Lung (tissue), 12 donors: ENCODE measurements around the gene EFS. TPM values are rescaled to one million over a fixed set of nuclear protein-coding genes. Genes with fewer than 3 reads are reported as not detected.
A peak's percentile ranks its signal among the peaks of the same experiment; 100 is the strongest.

ENCODE experiments used
- ATAC-seq: fragments of 200-7000 bp; cut with Tn5 transposase; one replicate; pipeline ENCODE4 v1.9.1; 2020; ENCODE audit warnings: moderate number of reproducible peaks; ENCODE audit not compliant: insufficient read depth, low FRiP score
- DNase-seq, 3 donors: peaks; one replicate each; pipeline ENCODE4 v3.0.0-alpha.2; 2013 to 2017
- H3K27ac ChIP-seq, 2 donors: one replicate each; pipeline ENCODE4 v1.5.1; 2013; ENCODE audit warnings: mild to moderate bottlenecking in 2 of 2, moderate library complexity in 2 of 2, control low read depth in 1 of 2, inconsistent platforms in 1 of 2, low read depth in 1 of 2, low read length in 1 of 2
- H3K27me3 ChIP-seq, 3 donors: one replicate each; pipeline ENCODE4 v1.5.1; 2013; ENCODE audit warnings: low read length in 2 of 3; ENCODE audit not compliant: control insufficient read depth in 3 of 3, insufficient read depth in 3 of 3
- H3K36me3 ChIP-seq, 4 donors: one replicate each; pipeline ENCODE4 v1.5.1; 2013; ENCODE audit warnings: low read length in 4 of 4, mild to moderate bottlenecking in 1 of 4, moderate library complexity in 1 of 4; ENCODE audit not compliant: control insufficient read depth in 4 of 4, insufficient read depth in 4 of 4
- H3K4me1 ChIP-seq, 5 donors: one replicate each; pipeline ENCODE4 v1.5.1; 2013; ENCODE audit warnings: low read length in 5 of 5, mild to moderate bottlenecking in 2 of 5, moderate library complexity in 1 of 5; ENCODE audit not compliant: control insufficient read depth in 5 of 5, insufficient read depth in 5 of 5
- H3K4me3 ChIP-seq: one replicate; pipeline ENCODE4 v1.5.1; 2013; ENCODE audit warnings: mild to moderate bottlenecking, control low read depth, moderate library complexity
- H3K9ac ChIP-seq, 2 donors: one replicate each; pipeline ENCODE4 v1.5.1; 2013; ENCODE audit warnings: low read length in 2 of 2, control low read depth in 1 of 2; ENCODE audit not compliant: insufficient read depth in 1 of 2
- H3K9me3 ChIP-seq, 4 donors: one replicate each; pipeline ENCODE4 v1.5.1; 2013; ENCODE audit warnings: low read length in 3 of 4, mild to moderate bottlenecking in 1 of 4, moderate library complexity in 1 of 4; ENCODE audit not compliant: control insufficient read depth in 4 of 4, insufficient read depth in 3 of 4
- WGBS, 2 donors: extraction: QIAGEN DNeasy Blood & Tissue Kit; methylation state at CpG; one replicate each; pipeline ENCODE4 v1.1.7; 2013; 5-methylcytosine and 5-hydroxymethylcytosine counted together
- polyA plus RNA-seq, 2 donors: library from polyadenylated mRNA; stranded (reverse); fragments of 200-250 nt; gene quantifications; one replicate each; pipeline ENCODE4 v1.2.1, GENCODE V29; 2013
- total RNA-seq, 2 donors: library from RNA; depleted of rRNA in 1 of 2; stranded (reverse); fragments of >200 nt in 1 of 2; gene quantifications; one replicate each; pipeline ENCODE4 v1.2.1, GENCODE V29; 2014 to 2021
- TF ChIP-seq, protein P1 (sequence below): IDR thresholded peaks from 2 replicates; pipeline ENCODE4 v1.5.1; 2012; ENCODE audit warnings: mild to moderate bottlenecking; ENCODE audit errors: control extremely low read depth, extremely low read depth
- donor health status: control.
- donor health status: control.
- donor health status: Bipolar disorder and iron deficiency.
- donor health status: healthy.
- donor health status: DM: yes; HTN: yes; CAD: no.

The EFS gene
- total and polyA plus RNA-seq, 4 donors, result 6.5 to 19.9 (median 12.7) TPM

DNA sequence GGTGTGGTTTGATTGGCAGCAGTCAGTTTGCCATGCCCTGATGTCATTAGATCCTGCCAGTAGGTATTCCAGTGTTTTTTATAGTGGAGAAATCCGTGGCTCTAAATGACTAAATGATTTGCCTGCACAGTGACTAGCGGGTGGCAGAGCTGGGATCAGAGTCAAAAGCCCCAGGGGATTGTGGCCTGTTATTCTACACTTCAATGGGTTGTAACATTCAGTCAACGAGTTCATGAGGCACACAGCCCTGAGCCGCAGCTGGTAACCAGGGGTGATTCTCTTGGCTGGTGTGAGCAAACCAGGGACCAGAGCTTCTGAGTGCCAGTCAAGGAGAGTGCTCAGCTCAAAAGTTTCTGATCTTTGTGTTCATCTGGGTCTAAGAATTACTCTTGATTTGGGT lies 41.3 kb upstream of the EFS start:
- no peak overlapping the region for H3K9ac ChIP-seq
- TF ChIP-seq, protein P1, sequence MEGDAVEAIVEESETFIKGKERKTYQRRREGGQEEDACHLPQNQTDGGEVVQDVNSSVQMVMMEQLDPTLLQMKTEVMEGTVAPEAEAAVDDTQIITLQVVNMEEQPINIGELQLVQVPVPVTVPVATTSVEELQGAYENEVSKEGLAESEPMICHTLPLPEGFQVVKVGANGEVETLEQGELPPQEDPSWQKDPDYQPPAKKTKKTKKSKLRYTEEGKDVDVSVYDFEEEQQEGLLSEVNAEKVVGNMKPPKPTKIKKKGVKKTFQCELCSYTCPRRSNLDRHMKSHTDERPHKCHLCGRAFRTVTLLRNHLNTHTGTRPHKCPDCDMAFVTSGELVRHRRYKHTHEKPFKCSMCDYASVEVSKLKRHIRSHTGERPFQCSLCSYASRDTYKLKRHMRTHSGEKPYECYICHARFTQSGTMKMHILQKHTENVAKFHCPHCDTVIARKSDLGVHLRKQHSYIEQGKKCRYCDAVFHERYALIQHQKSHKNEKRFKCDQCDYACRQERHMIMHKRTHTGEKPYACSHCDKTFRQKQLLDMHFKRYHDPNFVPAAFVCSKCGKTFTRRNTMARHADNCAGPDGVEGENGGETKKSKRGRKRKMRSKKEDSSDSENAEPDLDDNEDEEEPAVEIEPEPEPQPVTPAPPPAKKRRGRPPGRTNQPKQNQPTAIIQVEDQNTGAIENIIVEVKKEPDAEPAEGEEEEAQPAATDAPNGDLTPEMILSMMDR, result no peak
- 62 to 78% methylated on average over 4 of the region's 4 CpGs for WGBS, 2 donors
- ATAC-seq (no peak), DNase-seq (no peak)
- peak overlapping the region in 1 of 2 donors; percentile 91 for H3K27ac ChIP-seq
- H3K4me1 ChIP-seq, result no peaks in the 10 kb centered on the region
- no peak overlapping the region for H3K4me3 ChIP-seq
- H3K27me3 ChIP-seq, result peaks cover 0 to 5% (median 0%) of the 10 kb centered on the region in 3 donors
- no peaks in the 10 kb centered on the region for H3K36me3 ChIP-seq
- H3K9me3 ChIP-seq, result peaks cover 0 to 5% (median 0%) of the 10 kb centered on the region in 4 donors

DNA sequence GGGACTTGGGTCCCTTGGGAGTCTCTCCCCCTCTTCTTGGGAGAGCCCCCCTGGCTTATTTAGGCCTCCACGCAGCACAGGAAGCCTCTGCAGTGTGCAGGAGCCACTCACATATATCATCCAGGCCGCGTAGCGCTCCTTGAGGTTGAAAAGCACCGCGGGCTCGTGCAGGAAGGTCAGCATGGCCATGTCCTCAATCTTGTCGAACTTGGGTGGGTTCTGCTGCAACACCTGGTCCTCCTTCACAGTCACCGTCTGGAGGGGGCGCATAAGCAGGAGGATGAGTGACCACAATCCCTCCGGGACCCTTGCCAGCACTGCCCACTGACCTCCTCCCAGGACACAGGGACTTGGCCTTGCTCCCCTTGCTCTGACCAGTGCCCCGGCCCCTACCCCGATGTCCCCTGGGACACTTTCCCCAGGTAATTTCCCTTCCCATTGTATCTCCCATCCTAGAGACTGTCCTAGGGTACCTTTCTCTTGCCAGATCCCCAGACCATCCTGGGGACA lies 40.6 kb upstream of the EFS start:
- H3K36me3 ChIP-seq, result no peaks in the 10 kb centered on the region
- WGBS, 2 donors, result 80 to 88% methylated on average over 13 of the region's 13 CpGs
- TF ChIP-seq, protein P1, result no peak
- H3K27me3 ChIP-seq, result peaks cover 0 to 5% (median 0%) of the 10 kb centered on the region in 3 donors
- H3K4me3 ChIP-seq, result no peak overlapping the region
- H3K9me3 ChIP-seq, result peaks cover 0 to 5% (median 0%) of the 10 kb centered on the region in 4 donors
- H3K27ac ChIP-seq, result peak overlapping the region in 1 of 2 donors; percentile 91
- H3K9ac ChIP-seq, result no peak overlapping the region
- ATAC-seq, result no peak
- no peaks in the 10 kb centered on the region for H3K4me1 ChIP-seq
- no peak for DNase-seq

DNA sequence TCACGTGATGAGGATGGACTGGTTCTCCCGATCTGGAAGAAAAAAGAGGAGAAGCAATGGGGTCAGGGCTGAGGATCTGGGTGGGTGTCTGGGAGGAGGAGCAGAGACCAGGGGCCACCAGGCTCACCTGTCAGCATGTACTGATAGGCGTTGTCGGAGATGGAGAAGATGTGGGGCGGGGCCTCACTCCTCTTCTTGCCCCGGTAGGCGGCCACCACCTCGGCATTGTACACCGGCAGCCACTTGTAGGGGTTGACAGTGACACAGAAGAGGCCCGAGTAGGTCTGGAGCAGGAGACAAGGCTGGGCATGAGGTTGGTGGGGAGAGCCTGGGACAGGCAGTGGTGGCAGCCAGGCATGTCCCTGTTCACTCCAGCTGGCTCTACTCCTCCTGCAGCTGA lies 40.1 kb upstream of the EFS start:
- Histone ChIP-seq H3K27me3 (peaks cover 0 to 5% (median 0%) of the 10 kb centered on the region in 3 donors), H3K4me1 (no peaks in the 10 kb centered on the region), H3K4me3 (no peak overlapping the region), H3K36me3 (no peaks in the 10 kb centered on the region), H3K27ac (peak overlapping the region in 1 of 2 donors; percentile 91), H3K9me3 (peaks cover 0 to 5% (median 0%) of the 10 kb centered on the region in 4 donors), H3K9ac (no peak overlapping the region)
- TF ChIP-seq, protein P1, result no peak
- WGBS, 2 donors, result 71 to 93% methylated on average over 10 of the region's 10 CpGs
- ATAC-seq (no peak), DNase-seq (no peak)

DNA sequence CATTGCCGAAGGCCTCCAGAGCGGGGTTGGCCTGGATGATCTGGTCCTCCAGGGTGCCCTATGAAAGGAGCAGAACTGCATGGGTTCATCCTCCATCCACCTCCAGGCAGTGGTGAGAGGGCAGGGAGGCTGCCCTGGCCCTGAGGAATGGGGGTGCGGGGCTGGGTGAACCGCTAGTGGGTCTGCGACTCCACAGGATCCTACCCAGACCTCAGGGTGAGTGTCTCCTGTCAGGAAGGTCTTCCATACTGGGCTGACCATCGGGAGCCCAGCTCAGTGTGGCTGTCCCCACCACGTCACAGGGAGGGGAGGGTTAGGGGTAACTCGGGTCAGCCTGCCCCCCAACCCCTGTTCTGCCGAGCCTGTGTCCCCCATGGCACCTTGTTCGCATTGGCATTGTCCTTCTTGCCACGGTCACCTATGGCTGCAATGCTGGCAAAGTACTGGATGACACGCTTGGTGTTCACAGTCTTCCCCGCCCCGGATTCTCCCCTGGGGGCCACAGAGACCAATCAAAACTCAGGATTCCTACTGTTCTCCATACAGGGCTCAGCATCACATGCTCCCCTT lies 39.4 kb upstream of the EFS start:
- H3K4me3 ChIP-seq, result no peak overlapping the region
- H3K4me1 ChIP-seq, result no peaks in the 10 kb centered on the region
- H3K9ac ChIP-seq, result no peak overlapping the region
- WGBS, 2 donors, result 84 to 89% methylated on average over 14 of the region's 14 CpGs
- H3K9me3 ChIP-seq, result peaks cover 0 to 5% (median 0%) of the 10 kb centered on the region in 4 donors
- peak overlapping the region in 1 of 2 donors; percentile 91 for H3K27ac ChIP-seq
- peaks cover 0 to 5% (median 0%) of the 10 kb centered on the region in 3 donors for H3K27me3 ChIP-seq
- H3K36me3 ChIP-seq, result no peaks in the 10 kb centered on the region
- TF ChIP-seq, protein P1, result no peak
- no peak for ATAC-seq
- no peak for DNase-seq
